AG20443 (cell line): Measurements from ENCODE around the gene KCNK13.
A peak's percentile ranks its signal among the peaks of the same experiment; 100 is the strongest.
"Not testable (repeated sequence)": the region's sequence is repeated elsewhere in the genome, so short reads cannot be mapped to it uniquely, and the experiment has no call there.

Source experiments
- DNase-seq: peaks from one replicate; pipeline ENCODE4 v3.0.0; 2012; ENCODE audit warnings: low spot score, mixed read lengths

KCNK13 gene

DNA sequence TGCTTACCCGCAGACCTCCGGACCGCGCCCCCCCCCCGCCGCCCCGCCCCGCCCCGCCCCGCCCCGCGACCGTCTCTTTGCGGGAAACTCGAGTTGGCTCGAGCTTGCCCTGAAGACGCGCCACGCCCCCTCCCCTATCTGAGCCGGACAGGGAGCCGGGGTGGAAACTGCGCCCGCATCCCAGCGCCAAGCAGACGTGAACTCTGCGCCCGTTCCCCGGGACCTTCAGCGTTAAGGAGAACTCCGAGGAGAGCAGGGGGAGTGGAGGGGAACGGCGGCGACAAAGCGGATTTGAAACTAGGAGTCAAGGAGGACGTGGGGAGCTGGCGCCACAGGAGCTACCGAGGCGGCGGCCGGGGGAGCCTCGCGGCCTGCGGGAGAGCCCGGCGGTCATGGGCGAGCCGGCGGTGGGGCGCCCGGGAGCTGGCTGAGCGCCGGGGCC is at the start of gene KCNK13:
Gene KCNK13, plus strand, starts transcription at position 310 of the 442 bp plus-strand sequence. CDS start 212 bp downstream, outside the sequence.
- DNase-seq = peak; percentile 34

DNA sequence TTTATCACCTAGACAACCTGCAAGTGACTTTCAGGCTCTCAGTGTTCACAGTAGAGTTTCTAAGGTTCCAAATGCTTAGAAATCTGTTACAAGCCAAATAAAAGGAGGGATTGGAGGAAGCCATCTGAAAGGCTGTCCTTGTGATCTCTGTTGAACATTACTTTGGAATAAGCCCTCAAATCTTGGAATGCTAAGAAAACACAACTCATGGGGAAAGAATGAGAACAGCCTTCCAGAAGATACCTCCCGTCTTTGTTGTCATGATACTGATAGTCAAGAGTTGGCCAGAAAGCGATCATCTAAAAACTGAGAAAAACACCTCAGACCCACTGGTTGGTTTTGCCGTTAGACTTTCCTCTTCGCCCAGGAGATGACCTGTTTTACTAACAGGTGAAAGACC is 44.4 kb upstream of the KCNK13 start:
- DNase-seq = peak; percentile 27

DNA sequence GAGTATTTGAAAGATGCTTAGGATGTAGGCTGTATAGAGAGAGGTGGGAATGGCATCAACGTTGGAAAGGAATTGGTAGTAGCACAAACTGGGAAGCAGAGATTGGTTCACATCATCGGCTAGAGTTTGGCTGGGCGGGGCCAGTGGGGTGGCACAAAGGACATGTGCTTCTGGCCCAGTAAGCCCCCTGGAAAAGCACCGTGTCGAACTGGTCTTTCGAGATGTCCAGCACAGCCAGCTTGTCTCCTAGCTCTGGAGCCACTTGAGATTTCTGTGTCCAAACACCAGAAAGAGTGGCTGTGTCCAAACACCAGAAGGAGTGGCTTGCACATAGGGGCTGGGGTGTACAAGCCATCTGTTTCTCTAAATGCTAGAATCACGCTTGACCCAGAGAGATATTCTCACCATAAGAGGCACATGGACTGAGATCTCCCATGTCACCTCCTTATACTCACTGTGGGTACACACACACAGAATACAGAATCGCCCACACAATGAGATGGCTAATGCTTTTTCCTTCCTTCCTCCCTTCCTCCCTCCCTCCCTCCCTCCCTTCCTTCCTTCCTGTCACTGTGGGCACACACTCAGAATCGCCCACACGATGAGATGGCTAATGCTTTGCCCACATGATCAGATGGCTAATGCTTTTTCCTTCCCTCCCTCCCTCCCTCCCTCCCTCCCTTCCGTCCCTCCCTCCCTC is 41.8 kb upstream of the KCNK13 start:
- DNase-seq = no peak

GRCh38 chr14:90023176-90023896 is 38.5 kb upstream of the KCNK13 start:
- no peak for DNase-seq

- DNase-seq = no peak
Observed at GRCh38 chr14:90024910-90025309, 36.9 kb upstream of the KCNK13 start.

DNA sequence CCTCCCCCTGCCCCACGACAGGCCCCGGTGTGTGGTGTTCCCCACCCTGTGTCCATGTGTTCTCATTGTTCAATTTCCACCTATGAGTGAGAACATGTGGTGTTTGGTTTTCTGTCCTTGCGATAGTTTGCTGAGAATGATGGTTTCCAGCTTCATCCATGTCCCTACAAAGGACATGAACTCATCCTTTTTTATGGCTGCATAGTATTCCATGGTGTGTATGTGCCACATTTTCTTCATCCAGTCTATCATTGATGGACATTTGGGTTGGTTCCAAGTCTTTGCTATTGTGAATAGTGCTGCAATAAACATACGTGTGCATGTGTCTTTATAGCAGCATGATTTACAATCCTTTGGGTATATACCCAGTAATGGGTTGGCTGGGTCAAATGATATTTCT is 35.2 kb upstream of the KCNK13 start:
- not testable (repeated sequence) for DNase-seq

DNA sequence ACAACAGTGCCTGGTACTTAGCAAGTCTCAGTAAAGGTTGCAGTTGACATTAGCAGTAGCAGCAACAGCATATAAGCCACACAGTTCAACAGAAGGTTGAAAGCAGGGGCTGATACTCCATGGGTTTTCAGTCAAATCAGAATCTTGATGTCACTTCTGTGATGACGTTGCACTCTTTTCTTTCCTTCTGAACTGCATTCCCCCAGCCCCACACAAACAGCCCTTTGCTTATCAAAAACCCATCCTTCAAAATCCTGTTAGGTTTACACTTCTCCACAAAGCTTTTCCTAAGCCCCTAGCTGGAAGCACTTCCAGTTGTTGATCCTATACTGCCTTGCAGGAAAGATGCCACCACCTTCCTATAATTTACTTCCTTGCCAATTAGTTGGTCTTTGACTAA is 34.0 kb upstream of the KCNK13 start:
- DNase-seq = no peak

DNA sequence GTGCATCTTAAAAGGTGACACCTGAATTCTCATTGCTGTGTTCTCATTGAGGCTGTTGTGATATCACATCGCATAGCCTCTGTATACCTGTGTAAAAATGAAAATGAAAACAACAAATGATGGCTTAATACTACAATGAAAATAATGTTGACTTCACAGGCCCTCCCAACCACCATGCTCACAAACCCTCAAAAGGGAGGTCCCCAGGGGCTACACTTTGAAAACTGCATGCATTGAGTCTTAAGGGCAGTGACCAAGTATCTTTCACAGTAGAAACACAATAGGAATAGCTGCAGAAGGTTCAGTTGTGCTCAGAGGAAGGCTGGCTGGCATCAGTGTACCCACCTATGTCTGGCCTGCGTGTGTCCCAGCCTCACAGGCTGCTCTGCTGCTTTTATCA is 27.6 kb upstream of the KCNK13 start:
- DNase-seq = no peak

GRCh38 chr14:90034835-90035525 is 26.8 kb upstream of the KCNK13 start:
- DNase-seq = no peak

GRCh38 chr14:90039253-90040010 is 22.4 kb upstream of the KCNK13 start:
- no peak for DNase-seq

- no peak for DNase-seq
Observed at GRCh38 chr14:90040411-90040810, 21.4 kb upstream of the KCNK13 start.

DNA sequence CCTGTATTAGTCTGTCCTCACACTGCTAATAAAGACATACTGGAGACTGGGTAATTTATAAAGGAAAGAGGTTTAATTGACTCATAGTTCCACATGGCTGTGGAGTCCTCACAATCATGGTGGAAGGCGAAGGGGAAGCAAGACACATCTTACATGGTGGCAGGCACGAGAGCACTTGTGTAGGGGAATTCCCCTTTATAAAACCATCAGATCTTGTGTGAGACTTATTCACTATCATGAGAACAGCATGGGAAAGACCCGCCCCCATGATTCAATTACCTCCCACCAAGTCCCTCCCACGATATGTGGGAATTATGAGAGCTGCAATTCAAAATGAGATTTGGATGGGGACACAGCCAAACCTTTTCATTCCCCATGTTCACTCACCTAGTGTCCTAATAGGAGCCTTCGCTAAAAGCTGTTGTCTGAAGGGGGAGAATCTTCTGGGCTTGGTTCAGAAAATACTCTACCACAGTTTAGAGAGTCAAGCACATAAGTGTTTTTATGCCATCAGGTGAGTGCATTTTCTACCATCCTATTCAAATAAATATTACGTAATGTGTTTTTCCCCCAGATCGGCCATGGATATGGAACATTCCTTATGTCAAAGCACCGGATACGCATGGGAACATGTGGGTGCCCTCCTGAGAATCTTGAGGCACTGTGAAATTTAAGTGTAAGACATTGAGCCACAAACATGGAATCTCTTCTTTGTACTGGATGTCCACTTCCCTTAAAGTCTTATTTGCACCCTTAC is 19.1 kb upstream of the KCNK13 start:
- DNase-seq = no peak

GRCh38 chr14:90045616-90046015 is 16.2 kb upstream of the KCNK13 start:
- no peak for DNase-seq

DNA sequence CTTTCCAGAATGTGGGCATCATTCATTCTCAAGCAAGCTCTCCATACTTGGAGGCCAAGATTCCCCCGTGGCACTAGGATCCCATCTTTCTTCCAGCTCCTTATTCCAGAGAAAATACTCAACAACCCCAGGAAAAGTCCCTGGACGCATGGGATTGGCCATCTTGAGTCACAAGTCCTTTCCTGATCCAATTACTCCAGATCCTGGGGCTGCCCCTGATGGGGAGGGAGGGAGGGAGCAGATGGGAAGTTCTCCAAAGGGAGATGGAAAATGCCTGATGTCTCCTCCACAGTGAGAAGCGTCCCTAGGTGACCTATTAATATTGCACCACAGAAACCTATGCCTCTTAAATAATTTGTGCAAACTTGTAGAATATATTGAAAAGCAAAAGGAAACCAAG is 12.4 kb upstream of the KCNK13 start:
- DNase-seq = no peak

DNA sequence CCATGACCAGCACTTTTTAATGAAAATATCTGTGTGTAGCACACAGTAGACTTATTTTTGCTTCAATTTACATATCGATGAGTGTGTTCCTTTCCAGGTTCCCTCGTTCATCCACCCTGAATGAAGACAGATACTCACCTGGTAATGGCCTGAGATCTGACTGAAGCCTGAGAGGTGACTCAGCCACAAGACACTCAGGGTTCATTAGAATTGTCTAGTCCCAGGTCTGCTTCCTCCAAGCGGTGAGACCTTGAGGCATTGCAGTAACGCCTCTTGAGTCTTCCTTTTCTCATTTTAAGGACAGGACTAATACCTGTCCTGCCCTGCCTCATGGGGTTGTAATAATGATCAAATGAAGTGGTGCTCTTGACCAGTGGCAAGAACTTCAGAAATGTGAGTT is 11.5 kb upstream of the KCNK13 start:
- DNase-seq = no peak

GRCh38 chr14:90053044-90053443 is 8.8 kb upstream of the KCNK13 start:
- DNase-seq = peak; percentile 25

DNA sequence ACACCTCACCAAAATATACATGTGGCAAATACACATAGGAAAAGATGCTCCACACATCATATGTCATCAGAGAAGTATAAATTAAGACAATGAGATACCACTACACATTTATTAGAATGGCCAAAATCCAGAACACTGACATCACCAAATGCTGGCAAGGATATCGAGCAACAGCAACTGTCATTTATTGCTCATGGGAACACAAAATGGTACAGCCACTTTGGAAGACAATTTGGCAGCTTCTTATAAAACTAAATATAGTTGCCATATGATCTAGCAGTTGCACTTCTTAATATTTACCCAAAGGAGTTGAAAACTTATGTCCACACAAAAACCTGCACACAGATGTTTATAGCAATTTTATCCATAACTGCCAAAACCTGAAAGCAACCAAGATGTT is 7.0 kb upstream of the KCNK13 start:
- no peak for DNase-seq

GRCh38 chr14:90056826-90057225 is 5.0 kb upstream of the KCNK13 start:
- no peak for DNase-seq

- no peak for DNase-seq
Observed at GRCh38 chr14:90058876-90059458, 2.8 kb upstream of the KCNK13 start.

- DNase-seq = peak; percentile 89
Observed at GRCh38 chr14:90060312-90060964, 1.4 kb upstream of the KCNK13 start.
